GM15510 (cell line): Measurements from ENCODE around the gene CPNE6.

Source experiments
- POLR2A ChIP-seq: IDR thresholded peaks from 3 replicates; pipeline ENCODE4 v1.6.1; 2011; ENCODE audit warnings: borderline replicate concordance; ENCODE audit not compliant: insufficient read length; ENCODE audit errors: extremely low read depth

Gene CPNE6

GRCh38 chr14:24055971-24056799 lies 15.2 kb upstream of the CPNE6 start:
- TF ChIP-seq POLR2A, result no peak

- no peak for TF ChIP-seq POLR2A
Observed at GRCh38 chr14:24056800-24057184, 14.6 kb upstream of the CPNE6 start.

GRCh38 chr14:24057271-24057670 lies 14.1 kb upstream of the CPNE6 start:
- TF ChIP-seq POLR2A, result no peak

GRCh38 chr14:24057867-24058259 lies 13.5 kb upstream of the CPNE6 start:
- TF ChIP-seq POLR2A, result no peak

- no peak for TF ChIP-seq POLR2A
Observed at GRCh38 chr14:24058260-24058950, 13.0 kb upstream of the CPNE6 start.

GRCh38 chr14:24058951-24059475 lies 12.3 kb upstream of the CPNE6 start:
- TF ChIP-seq POLR2A, result no peak

GRCh38 chr14:24059841-24060388 lies 11.4 kb upstream of the CPNE6 start:
- no peak for TF ChIP-seq POLR2A

GRCh38 chr14:24060443-24060842 lies 10.9 kb upstream of the CPNE6 start:
- TF ChIP-seq POLR2A, result no peak

GRCh38 chr14:24060984-24061913 lies 10.1 kb upstream of the CPNE6 start:
- TF ChIP-seq POLR2A, result no peak

GRCh38 chr14:24062216-24062980 lies 9.0 kb upstream of the CPNE6 start:
- no peak for TF ChIP-seq POLR2A

- no peak for TF ChIP-seq POLR2A
Observed at GRCh38 chr14:24063263-24063836, 8.0 kb upstream of the CPNE6 start.

- no peak for TF ChIP-seq POLR2A
Observed at GRCh38 chr14:24064091-24064795, 7.1 kb upstream of the CPNE6 start.

- no peak for TF ChIP-seq POLR2A
Observed at GRCh38 chr14:24064856-24065255, 6.5 kb upstream of the CPNE6 start.

GRCh38 chr14:24065408-24065807 lies 6.0 kb upstream of the CPNE6 start:
- no peak for TF ChIP-seq POLR2A
